ENCODE data around the gene HIVEP3.

The HIVEP3 gene

GRCh38 chr1:41733725-41734124 lies 185.0 kb downstream of the HIVEP3 start:
- Histone ChIP-seq H3K27ac (no peak overlapping the region), H3K4me3 (no peak overlapping the region)
- no peak for TF ChIP-seq CTCF (IDR thresholded peaks at IDR 0.05)
- DNase-seq (ENCODE audit: low spot score) = no peak

GRCh38 chr1:41733021-41733420 lies 185.7 kb downstream of the HIVEP3 start:
- Histone ChIP-seq H3K27ac (no peak overlapping the region), H3K4me3 (no peak overlapping the region)
- no peak for DNase-seq (ENCODE audit: low spot score)
- TF ChIP-seq CTCF (IDR thresholded peaks at IDR 0.05) = no peak

- TF ChIP-seq CTCF (IDR thresholded peaks at IDR 0.05) = no peak
- no peak for DNase-seq (ENCODE audit: low spot score)
- Histone ChIP-seq H3K27ac (no peak overlapping the region), H3K4me3 (no peak overlapping the region)
These were observed 187.1 kb downstream of the HIVEP3 start for GRCh38 chr1:41731516-41732030.

GRCh38 chr1:41730806-41731205 lies 187.9 kb downstream of the HIVEP3 start:
- TF ChIP-seq CTCF (IDR thresholded peaks at IDR 0.05) = no peak

GRCh38 chr1:41728403-41729202 lies 190.1 kb downstream of the HIVEP3 start:
- DNase-seq (ENCODE audit: low spot score) = no peak
- Histone ChIP-seq H3K27ac (no peak overlapping the region), H3K4me3 (no peak overlapping the region)
- no peak for TF ChIP-seq CTCF (IDR thresholded peaks at IDR 0.05)

More at GRCh38 chr1:41730806-41731205, 187.9 kb downstream of the HIVEP3 start:
- Histone ChIP-seq H3K4me3 (no peak overlapping the region), H3K27ac (no peak overlapping the region)
- DNase-seq (ENCODE audit: low spot score) = no peak

- no peak overlapping the region for H3K4me3 ChIP-seq
- no peak for DNase-seq (ENCODE audit: low spot score)
- peak overlapping the region in 1 of 2 donors; percentile 17 for H3K27ac ChIP-seq
- TF ChIP-seq CTCF (IDR thresholded peaks at IDR 0.05) = no peak
These were observed 191.0 kb downstream of the HIVEP3 start for GRCh38 chr1:41727749-41728115.

Measured in coronary artery (tissue), 2 donors.